Gastroesophageal sphincter (tissue), 4 donors: ENCODE results near the gene CACNA1E. TPM values are rescaled to one million over a fixed set of nuclear protein-coding genes. Genes with fewer than 3 reads are reported as not detected.

Source experiments
- ATAC-seq: fragments of 150-250 bp; one replicate; pipeline ENCODE4 v1.9.1; 2016; ENCODE audit warnings: mild to moderate bottlenecking, moderate library complexity
- H3K27ac ChIP-seq, 4 donors: fragments of 200-600 bp; sonication (generic) in 3 of 4; 1 replicate in 3 of 4; 2 replicates in 1 of 4; pipeline ENCODE4 v1.5.1; 2016 to 2019
- H3K27me3 ChIP-seq: fragments of 200-600 bp; sonication (generic); one replicate; pipeline ENCODE4 v1.5.1; 2019
- H3K36me3 ChIP-seq, 2 donors: fragments of 200-600 bp; sonication (generic); one replicate each; pipeline ENCODE4 v1.5.1; 2019; ENCODE audit warnings: control low read depth in 1 of 2
- H3K4me1 ChIP-seq, 3 donors: fragments of 200-600 bp; sonication (generic); 1 replicate in 2 of 3; 2 replicates in 1 of 3; pipeline ENCODE4 v1.5.1; 2016 to 2019; ENCODE audit warnings: control low read depth in 2 of 3
- H3K4me3 ChIP-seq, 2 donors: fragments of 200-600 bp; sonication (generic); one replicate each; pipeline ENCODE4 v1.5.1; 2019; ENCODE audit warnings: mild to moderate bottlenecking in 1 of 2, moderate library complexity in 1 of 2
- H3K9me3 ChIP-seq, 3 donors: fragments of 200-600 bp; sonication (generic); one replicate each; pipeline ENCODE4 v1.5.1; 2017 to 2019; ENCODE audit warnings: control low read depth in 2 of 3
- EP300 ChIP-seq: sonication (generic); formaldehyde crosslinking; IDR thresholded peaks from one replicate; pipeline ENCODE4 v1.6.1; 2017; ENCODE audit warnings: antibody characterized with exemption, mild to moderate bottlenecking
- POLR2A ChIP-seq, 2 donors: fragments of 450-650 bp; IDR thresholded peaks; one replicate each; pipeline ENCODE4 v1.6.1; 2017; ENCODE audit warnings: antibody characterized with exemption in 2 of 2, mild to moderate bottlenecking in 2 of 2, moderate library complexity in 1 of 2
- POLR2AphosphoS5 ChIP-seq: sonication (generic); formaldehyde crosslinking; IDR thresholded peaks from one replicate; pipeline ENCODE4 v1.6.1; 2017; ENCODE audit warnings: antibody characterized with exemption
- WGBS, 2 donors: methylation state at CpG; one replicate each; pipeline ENCODE4 v1.1.5; 2018; ENCODE audit warnings: low coverage in 1 of 2; 5-methylcytosine and 5-hydroxymethylcytosine counted together
- total RNA-seq, 4 donors: library from RNA; depleted of rRNA; stranded (reverse); fragments of >200 nt; gene quantifications; one replicate each; pipeline ENCODE4 v1.1.0, GENCODE V29; 2016
- TF ChIP-seq, protein P1 (sequence below), 4 experiments: fragments of 200-600 bp in 2 of 4; fragments of 450-650 bp in 2 of 4; sonication (generic) in 1 of 4; IDR thresholded peaks; one replicate each; pipeline ENCODE4 v1.5.1; 2017 to 2019; ENCODE audit warnings: antibody characterized with exemption in 4 of 4, mild to moderate bottlenecking in 2 of 4, moderate library complexity in 2 of 4

CACNA1E gene
- total RNA-seq, 4 donors from 2014 or later, result 0.13 to 0.23 (median 0.16) TPM

DNA sequence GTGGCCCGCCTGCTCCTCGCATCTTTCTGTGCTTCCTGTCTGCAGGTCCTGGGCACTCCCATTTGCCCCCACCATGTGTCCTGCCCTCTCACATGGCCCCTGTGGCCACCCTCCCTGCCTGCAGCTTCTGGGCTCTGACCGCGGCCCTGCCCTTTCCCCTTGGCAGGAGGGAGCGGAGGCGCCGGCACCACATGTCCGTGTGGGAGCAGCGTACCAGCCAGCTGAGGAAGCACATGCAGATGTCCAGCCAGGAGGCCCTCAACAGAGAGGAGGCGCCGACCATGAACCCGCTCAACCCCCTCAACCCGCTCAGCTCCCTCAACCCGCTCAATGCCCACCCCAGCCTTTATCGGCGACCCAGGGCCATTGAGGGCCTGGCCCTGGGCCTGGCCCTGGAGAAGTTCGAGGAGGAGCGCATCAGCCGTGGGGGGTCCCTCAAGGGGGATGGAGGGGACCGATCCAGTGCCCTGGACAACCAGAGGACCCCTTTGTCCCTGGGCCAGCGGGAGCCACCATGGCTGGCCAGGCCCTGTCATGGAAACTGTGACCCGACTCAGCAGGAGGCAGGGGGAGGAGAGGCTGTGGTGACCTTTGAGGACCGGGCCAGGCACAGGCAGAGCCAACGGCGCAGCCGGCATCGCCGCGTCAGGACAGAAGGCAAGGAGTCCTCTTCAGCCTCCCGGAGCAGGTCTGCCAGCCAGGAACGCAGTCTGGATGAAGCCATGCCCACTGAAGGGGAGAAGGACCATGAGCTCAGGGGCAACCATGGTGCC is 249.1 kb downstream of the CACNA1E start:
- no peak overlapping the region for H3K27ac ChIP-seq
- H3K4me1 ChIP-seq, result no peaks in the 10 kb centered on the region
- H3K4me3 ChIP-seq, result no peak overlapping the region
- H3K36me3 ChIP-seq, result no peaks in the 10 kb centered on the region
- no peak for ATAC-seq
- TF ChIP-seq, protein P1, sequence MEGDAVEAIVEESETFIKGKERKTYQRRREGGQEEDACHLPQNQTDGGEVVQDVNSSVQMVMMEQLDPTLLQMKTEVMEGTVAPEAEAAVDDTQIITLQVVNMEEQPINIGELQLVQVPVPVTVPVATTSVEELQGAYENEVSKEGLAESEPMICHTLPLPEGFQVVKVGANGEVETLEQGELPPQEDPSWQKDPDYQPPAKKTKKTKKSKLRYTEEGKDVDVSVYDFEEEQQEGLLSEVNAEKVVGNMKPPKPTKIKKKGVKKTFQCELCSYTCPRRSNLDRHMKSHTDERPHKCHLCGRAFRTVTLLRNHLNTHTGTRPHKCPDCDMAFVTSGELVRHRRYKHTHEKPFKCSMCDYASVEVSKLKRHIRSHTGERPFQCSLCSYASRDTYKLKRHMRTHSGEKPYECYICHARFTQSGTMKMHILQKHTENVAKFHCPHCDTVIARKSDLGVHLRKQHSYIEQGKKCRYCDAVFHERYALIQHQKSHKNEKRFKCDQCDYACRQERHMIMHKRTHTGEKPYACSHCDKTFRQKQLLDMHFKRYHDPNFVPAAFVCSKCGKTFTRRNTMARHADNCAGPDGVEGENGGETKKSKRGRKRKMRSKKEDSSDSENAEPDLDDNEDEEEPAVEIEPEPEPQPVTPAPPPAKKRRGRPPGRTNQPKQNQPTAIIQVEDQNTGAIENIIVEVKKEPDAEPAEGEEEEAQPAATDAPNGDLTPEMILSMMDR (IDR thresholded peaks at IDR 0.05), result no peak
- TF ChIP-seq POLR2AphosphoS5, result no peak
- TF ChIP-seq EP300, result no peak
- TF ChIP-seq POLR2A (IDR thresholded peaks at IDR 0.05), result no peak
- WGBS, 2 donors, result 92 to 100% methylated on average over 2 to 7 of the region's 31 CpGs
- H3K9me3 ChIP-seq, result no peaks in the 10 kb centered on the region
- no peaks in the 10 kb centered on the region for H3K27me3 ChIP-seq

GRCh38 chr1:181733486-181733885 is 250.2 kb downstream of the CACNA1E start:
- TF ChIP-seq, protein P1 (IDR thresholded peaks at IDR 0.05), result no peak
- TF ChIP-seq EP300, result no peak
- no peak for TF ChIP-seq POLR2AphosphoS5
- TF ChIP-seq POLR2A (IDR thresholded peaks at IDR 0.05), result no peak
- Histone ChIP-seq H3K4me1 (no peaks in the 10 kb centered on the region), H3K27me3 (no peaks in the 10 kb centered on the region), H3K27ac (no peak overlapping the region), H3K36me3 (no peaks in the 10 kb centered on the region), H3K4me3 (no peak overlapping the region), H3K9me3 (no peaks in the 10 kb centered on the region)
- WGBS, 2 donors, result 94 to 100% methylated on average over 2 of the region's 14 CpGs
- ATAC-seq, result no peak

GRCh38 chr1:181737056-181737455 is 253.7 kb downstream of the CACNA1E start:
- no peaks in the 10 kb centered on the region for H3K36me3 ChIP-seq
- H3K27ac ChIP-seq, result no peak overlapping the region
- ATAC-seq, result no peak
- H3K4me1 ChIP-seq, result no peaks in the 10 kb centered on the region
- no peaks in the 10 kb centered on the region for H3K9me3 ChIP-seq
- no peak overlapping the region for H3K4me3 ChIP-seq
- WGBS, 2 donors, result 85 to 100% methylated on average over 1 of the region's 5 CpGs
- no peaks in the 10 kb centered on the region for H3K27me3 ChIP-seq
- TF ChIP-seq POLR2A (IDR thresholded peaks at IDR 0.05), result no peak
- no peak for TF ChIP-seq POLR2AphosphoS5
- TF ChIP-seq, protein P1 (IDR thresholded peaks at IDR 0.05), result no peak

DNA sequence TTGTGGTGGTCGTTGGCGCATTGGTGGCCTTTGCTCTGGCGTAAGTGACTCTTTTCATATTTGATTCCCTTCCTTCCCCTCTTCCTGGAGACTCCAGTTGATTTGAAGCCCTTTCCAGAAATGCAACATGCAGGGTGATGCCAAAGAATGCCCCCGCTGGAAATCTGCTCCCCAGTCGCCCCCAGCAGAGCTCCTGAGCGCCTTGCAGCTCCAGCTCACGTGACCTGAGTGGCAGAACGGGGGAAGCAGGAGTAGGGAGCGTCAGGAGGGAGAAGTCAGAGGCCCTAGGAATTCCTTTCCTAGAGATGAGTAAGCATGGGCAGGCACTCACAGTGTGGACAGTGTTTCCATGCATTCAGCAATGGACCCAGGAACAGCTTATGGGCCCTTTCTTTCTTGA is 255.9 kb downstream of the CACNA1E start:
- H3K27ac ChIP-seq, result no peak overlapping the region
- H3K36me3 ChIP-seq, result no peaks in the 10 kb centered on the region
- ATAC-seq, result no peak
- no peak overlapping the region for H3K4me3 ChIP-seq
- no peaks in the 10 kb centered on the region for H3K27me3 ChIP-seq
- H3K4me1 ChIP-seq, result no peaks in the 10 kb centered on the region
- WGBS, 2 donors, result 93 to 100% methylated on average over 1 to 3 of the region's 9 CpGs
- TF ChIP-seq EP300, result no peak
- TF ChIP-seq, protein P1 (IDR thresholded peaks at IDR 0.05), result no peak
- no peak for TF ChIP-seq POLR2AphosphoS5
- no peak for TF ChIP-seq POLR2A (IDR thresholded peaks at IDR 0.05)
- no peaks in the 10 kb centered on the region for H3K9me3 ChIP-seq

GRCh38 chr1:181742426-181742825 is 259.1 kb downstream of the CACNA1E start:
- no peaks in the 10 kb centered on the region for H3K36me3 ChIP-seq
- ATAC-seq, result no peak
- H3K27ac ChIP-seq, result no peak overlapping the region
- TF ChIP-seq POLR2A (IDR thresholded peaks at IDR 0.05), result no peak
- no peak for TF ChIP-seq EP300
- TF ChIP-seq, protein P1 (IDR thresholded peaks at IDR 0.05), result no peak
- no peak for TF ChIP-seq POLR2AphosphoS5
- H3K4me1 ChIP-seq, result no peaks in the 10 kb centered on the region
- H3K27me3 ChIP-seq, result no peaks in the 10 kb centered on the region
- H3K9me3 ChIP-seq, result no peaks in the 10 kb centered on the region
- 31 to 40% methylated on average over 1 to 4 of the region's 4 CpGs for WGBS, 2 donors
- no peak overlapping the region for H3K4me3 ChIP-seq
